ENCODE measurements around the gene VWF.

DNA sequence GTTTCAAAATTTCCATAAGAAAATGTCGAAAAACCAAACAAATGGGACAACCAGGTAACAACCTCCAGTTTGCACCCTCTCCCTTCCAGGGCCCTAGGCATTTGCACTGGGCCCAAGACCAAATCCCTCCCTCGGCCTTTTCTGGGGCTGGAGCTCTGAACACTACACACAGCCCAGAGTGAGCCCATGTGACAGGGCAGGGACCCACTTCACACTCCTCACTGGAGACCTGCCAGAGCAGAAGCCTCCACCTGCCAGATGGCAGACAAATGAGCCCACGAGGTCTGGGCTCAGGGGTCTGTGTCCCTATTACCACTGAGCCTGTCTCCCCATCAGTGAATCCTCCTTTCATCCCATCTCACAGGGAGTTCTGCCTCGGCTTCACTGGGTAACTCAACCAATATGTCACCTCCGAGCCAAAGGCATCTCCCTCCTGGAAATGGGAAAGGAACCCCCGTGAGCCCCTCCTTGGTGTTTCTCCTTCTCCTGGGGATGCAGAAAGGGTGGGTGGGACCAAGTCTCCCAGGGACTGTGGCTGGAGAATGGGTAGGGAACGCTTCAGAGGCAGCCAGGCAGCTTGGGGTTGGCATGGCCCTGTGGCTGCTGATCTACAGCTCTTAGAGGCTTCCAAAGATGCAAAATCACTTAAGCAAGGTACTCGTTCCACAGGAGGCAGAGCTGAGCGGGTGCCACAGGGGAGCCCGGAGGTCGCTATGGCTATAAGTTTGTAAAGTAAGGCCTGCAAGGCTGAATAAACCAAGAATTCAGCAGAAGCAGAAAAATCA lies 10.6 kb downstream of the VWF start:
- no peak for TF ChIP-seq PKNOX1 (IDR thresholded peaks at IDR 0.05)
- TF ChIP-seq CTBP1 (IDR thresholded peaks at IDR 0.05; ENCODE audit: borderline replicate concordance): no peak
- TF ChIP-seq HDGF (IDR thresholded peaks at IDR 0.05; ENCODE audit: borderline replicate concordance): no peak
- TF ChIP-seq SUZ12 (IDR thresholded peaks at IDR 0.05): no peak
- TF ChIP-seq BHLHE40 (IDR thresholded peaks at IDR 0.05; ENCODE audit: borderline replicate concordance): no peak
- TF ChIP-seq ZNF384 (IDR thresholded peaks at IDR 0.05): no peak
- no peak for TF ChIP-seq FOXA1 (IDR thresholded peaks at IDR 0.05)
- no peak for TF ChIP-seq SP1 (IDR thresholded peaks at IDR 0.05)
- TF ChIP-seq ELF4 (IDR thresholded peaks at IDR 0.05): no peak
- TF ChIP-seq FOXM1 (IDR thresholded peaks at IDR 0.05; ENCODE audit: borderline replicate concordance): no peak
- TF ChIP-seq TARDBP (IDR thresholded peaks at IDR 0.05): no peak
- TF ChIP-seq ARNT (IDR thresholded peaks at IDR 0.05): no peak
- TF ChIP-seq NFRKB (IDR thresholded peaks at IDR 0.05): no peak

Measured in HEK293T (cell line).